Measurements from ENCODE around the gene ATP1A2.

Gene ATP1A2

DNA sequence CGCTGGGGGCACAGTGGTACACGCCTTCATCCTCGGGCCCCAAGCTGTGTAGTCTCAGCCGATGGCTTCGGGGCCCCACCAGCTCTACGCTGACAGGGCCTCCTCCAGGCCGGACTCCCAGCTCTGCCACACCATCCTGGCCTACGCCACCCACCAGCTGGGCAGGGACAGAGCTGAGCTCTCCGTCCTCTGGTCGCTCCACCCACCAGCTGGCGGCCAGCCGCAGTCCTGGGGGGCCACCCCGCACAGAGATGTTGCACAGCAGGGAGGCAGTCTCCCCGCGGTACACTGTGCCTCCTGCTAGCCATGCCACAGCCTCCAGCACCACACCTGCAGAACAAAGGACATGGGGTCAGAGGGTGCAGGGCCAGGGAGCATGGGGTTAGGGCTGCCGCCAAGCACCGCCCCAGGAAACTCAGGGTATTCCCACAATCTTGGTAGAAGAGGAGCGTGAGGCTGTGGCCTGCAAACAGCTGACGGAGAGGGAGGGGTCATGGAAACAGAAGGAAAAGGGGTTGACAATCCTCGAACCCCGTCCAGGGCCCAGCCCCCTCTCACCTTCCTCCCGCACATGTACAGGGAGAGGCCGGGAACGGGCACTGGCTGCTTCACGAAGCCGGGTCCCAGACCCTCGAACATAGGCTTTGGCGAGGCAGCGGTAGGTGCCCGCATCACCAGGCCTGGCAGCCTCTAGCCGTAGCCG lies 23.0 kb upstream of the ATP1A2 start:
- no peak for TF ChIP-seq GATA2 (IDR thresholded peaks at IDR 0.05; ENCODE audit: low read depth, low read length)
- TF ChIP-seq GATA3 (IDR thresholded peaks at IDR 0.05; ENCODE audit: low read depth, low read length) = no peak

- no peak for TF ChIP-seq GATA3 (IDR thresholded peaks at IDR 0.05; ENCODE audit: low read depth, low read length)
- TF ChIP-seq GATA2 (IDR thresholded peaks at IDR 0.05; ENCODE audit: low read depth, low read length) = no peak
Measured at GRCh38 chr1:160093069-160093395, 22.5 kb upstream of the ATP1A2 start.

DNA sequence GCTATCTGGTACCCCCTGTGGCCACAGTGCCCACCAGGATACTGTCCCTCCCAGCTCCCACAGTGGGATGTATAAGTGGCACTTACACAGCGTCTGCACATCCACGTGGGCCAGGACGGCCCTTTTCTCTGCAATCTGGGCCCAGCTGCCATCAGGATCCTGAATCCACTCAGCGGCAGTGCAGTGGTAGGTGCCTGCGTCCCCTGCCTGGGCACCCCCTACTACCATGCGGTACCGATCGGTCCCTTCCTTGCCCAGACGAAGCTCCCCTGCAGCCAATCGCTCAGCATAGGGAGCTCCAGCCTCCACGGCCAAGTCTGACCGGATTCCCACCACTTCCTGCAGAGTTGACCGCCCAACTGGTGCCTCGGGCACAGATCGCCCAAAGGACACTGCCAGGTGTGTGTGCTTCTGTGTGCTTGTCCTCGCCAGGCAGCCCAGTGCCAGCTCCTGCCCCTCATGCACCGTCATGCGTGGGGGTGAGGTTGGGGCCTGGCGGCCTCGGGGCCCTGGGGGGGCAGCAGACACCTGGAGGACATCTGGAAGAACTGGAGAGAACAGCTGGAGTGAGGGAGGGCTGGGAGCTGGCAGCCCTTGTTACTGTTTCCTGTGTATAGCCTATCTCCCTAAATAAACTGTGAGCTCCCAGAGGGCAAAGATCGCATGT lies 21.8 kb upstream of the ATP1A2 start:
- TF ChIP-seq GATA2 (IDR thresholded peaks at IDR 0.05; ENCODE audit: low read depth, low read length) (no peak), GATA3 (IDR thresholded peaks at IDR 0.05; ENCODE audit: low read depth, low read length) (no peak)

- TF ChIP-seq GATA3 (IDR thresholded peaks at IDR 0.05; ENCODE audit: low read depth, low read length) = no peak
- no peak for TF ChIP-seq GATA2 (IDR thresholded peaks at IDR 0.05; ENCODE audit: low read depth, low read length)
Measured at GRCh38 chr1:160094291-160094625, 21.3 kb upstream of the ATP1A2 start.

GRCh38 chr1:160094806-160095205 lies 20.8 kb upstream of the ATP1A2 start:
- TF ChIP-seq GATA3 (IDR thresholded peaks at IDR 0.05; ENCODE audit: low read depth, low read length) = no peak
- no peak for TF ChIP-seq GATA2 (IDR thresholded peaks at IDR 0.05; ENCODE audit: low read depth, low read length)

GRCh38 chr1:160095382-160096105 lies 20.0 kb upstream of the ATP1A2 start:
- TF ChIP-seq GATA3 (IDR thresholded peaks at IDR 0.05; ENCODE audit: low read depth, low read length) (no peak), GATA2 (IDR thresholded peaks at IDR 0.05; ENCODE audit: low read depth, low read length) (no peak)

DNA sequence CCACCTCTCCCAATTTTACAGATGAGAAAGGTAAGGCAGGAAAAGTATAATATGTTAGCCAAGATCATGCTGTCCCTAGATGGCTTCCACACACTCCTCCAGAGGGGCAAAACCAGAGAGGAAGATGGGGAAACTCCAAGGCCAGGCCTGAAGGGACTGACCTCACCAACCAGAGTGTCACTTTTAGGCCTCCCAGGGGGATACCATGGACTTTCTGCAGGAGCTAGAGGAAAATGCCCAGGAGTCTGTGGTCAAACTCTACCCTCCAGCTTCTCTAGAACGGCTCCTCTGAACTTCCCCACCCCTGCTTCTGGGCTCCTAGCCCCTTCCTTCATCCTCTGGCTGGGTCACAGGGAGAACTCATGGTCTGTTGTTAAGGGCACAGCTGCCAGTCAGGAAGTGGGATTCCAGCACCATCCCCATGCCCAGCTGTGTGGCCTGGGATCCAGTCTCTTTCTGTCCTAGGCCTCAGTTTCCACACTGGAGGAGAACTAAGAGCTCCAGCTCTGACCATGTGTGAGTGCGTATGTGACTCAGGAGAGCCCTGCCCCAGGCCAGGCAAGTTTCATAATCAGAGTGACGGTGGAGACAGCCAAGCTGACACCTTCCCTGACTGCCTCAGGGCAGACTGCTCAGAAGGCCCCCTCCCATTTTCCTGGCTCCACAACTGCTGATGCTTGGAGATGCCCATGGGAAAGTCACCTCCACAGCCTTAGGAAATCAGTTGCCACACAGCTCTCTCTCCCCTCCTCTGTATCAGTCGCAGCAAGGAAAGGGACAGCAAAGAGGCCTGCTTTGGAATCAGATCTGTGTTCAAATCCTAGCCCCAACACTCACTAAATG lies 19.1 kb upstream of the ATP1A2 start:
- TF ChIP-seq GATA2 (IDR thresholded peaks at IDR 0.05; ENCODE audit: low read depth, low read length) (no peak), GATA3 (IDR thresholded peaks at IDR 0.05; ENCODE audit: low read depth, low read length) (no peak)

- TF ChIP-seq GATA3 (IDR thresholded peaks at IDR 0.05; ENCODE audit: low read depth, low read length) = no peak
- TF ChIP-seq GATA2 (IDR thresholded peaks at IDR 0.05; ENCODE audit: low read depth, low read length) = no peak
Measured at GRCh38 chr1:160097151-160097910, 18.2 kb upstream of the ATP1A2 start.

DNA sequence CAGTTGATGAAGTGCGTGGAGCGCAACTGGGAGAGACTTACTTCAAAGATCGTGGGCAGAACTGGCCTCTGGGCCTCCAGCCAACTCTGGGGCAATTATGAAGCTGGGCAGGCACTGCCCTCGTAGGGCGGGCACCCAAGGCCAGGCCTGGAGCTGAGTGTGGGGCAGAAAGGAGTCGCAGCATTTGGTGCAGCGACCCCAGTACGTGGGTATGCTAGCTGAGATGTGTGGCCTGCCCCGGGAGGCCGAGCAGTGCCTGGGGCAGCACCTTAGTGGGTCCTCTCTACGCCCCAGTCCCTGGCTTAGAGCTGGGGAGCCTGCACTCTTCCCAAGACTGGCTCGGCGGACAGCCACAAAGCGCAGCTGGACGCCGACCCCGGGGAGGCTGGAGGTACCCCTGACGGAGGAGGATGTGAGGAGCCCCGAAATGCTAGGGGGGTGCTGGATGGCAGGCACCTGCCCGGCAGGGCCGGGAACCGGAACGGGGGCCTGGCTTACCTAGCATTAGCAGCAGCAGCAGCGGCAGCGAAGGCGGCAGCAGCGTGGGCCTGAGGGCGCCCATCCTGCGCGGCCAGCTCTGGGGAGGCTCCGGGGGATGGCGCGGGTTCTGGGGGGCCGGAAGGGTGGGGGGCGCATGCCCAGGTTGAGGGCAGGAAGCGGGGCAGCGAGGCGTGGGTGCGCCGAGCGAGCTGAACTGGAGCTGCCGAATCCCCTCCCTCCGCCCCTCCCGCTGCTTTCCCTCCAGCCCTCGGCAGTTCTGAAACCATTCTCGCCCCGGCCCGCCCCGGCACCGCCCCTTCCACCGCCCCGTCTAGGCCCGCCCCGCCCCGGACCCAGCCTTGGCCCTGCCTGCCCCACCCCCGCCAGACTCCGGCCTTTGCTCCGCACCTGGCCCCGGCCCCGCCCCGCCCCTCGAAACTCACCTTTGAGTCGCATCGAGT lies 17.4 kb upstream of the ATP1A2 start, which contains the start of gene IGSF8:
Gene IGSF8 (minus strand): TSS at position 709 of the 941 bp plus-strand sequence. CDS start 147 bp downstream, at position 562.
- TF ChIP-seq GATA2 (IDR thresholded peaks at IDR 0.05; ENCODE audit: low read depth, low read length) = no peak
- TF ChIP-seq GATA3 (IDR thresholded peaks at IDR 0.05; ENCODE audit: low read depth, low read length) = no peak

DNA sequence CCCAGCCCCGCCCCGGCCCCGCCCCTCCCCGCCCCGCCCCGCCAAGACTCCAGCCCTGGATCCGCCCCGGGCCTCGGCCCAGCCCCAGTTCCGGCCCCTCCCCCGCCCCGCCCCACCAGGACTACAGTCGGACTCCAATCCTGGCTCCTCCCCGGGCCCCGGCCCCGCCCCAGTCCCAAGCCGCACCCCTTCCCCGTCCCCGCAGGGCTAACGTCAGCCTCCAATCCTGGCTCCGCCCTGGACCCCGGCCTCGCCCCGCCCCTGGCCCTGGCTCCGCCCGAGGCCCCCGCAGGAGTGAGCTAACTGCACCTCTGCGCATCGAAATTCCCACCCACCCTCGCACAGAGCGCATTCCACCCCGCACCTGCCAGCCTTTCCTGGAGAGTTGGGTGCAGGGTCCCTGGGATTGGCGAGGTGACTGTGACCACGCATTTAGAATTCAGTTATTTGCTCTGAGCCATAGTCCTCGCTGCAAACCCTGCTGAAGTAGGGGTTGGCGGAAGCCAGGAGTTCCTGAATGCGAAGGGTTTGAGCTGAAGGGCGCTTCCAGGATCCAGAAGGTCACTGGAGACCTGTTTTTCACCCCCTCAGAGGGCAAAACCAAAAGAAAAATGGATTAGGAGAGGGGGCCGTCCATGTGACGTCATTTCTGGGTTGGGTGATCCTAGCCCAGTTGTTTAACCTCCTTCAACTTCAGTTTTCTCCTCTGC lies 16.6 kb upstream of the ATP1A2 start:
- TF ChIP-seq GATA3 (IDR thresholded peaks at IDR 0.05; ENCODE audit: low read depth, low read length) = no peak
- TF ChIP-seq GATA2 (IDR thresholded peaks at IDR 0.05; ENCODE audit: low read depth, low read length) = no peak

DNA sequence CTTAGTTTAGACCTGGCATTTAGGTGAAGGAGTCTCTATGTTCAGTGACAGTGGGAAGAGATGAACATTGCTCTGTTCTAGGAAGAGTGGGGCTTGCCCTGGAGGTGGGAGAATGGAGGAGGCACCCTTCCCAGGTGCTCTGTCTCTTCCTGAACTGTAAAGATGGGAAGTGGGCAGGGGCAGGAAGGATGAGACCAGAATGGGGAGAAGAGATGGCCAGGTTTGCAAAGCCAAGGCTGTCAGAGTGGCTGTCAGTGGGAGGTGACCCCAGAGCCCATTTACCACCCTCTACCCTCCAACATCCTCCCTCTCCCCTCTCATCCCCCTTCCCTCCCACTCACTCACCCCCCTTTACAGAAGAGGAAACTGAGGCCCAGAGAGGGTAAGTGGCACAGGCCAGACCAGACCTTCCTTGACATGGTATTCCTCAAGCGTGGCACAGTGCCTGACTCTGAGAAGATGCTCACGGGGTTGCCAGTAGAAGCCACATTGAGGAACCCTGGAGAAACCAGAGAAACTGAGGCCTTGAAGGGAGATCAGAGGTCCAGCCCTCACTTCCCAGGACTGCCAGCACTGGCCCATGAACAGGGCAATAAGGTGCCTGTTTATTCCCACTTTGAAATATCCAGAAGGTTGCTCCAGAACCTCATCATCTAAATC lies 15.7 kb upstream of the ATP1A2 start:
- TF ChIP-seq GATA3 (IDR thresholded peaks at IDR 0.05; ENCODE audit: low read depth, low read length) (no peak), GATA2 (IDR thresholded peaks at IDR 0.05; ENCODE audit: low read depth, low read length) (no peak)

Measured in SH-SY5Y (cell line).